DND-41 (cell line): ENCODE measurements around the gene SHQ1.

ENCODE experiments used
- EZH2 ChIP-seq: IDR thresholded peaks from 3 replicates; pipeline ENCODE4 v1.6.1; 2012; ENCODE audit warnings: borderline replicate concordance, low read depth, mild to moderate bottlenecking, moderate library complexity, low read length, inconsistent platforms; ENCODE audit not compliant: severe bottlenecking
- TF ChIP-seq, protein P1 (sequence below): IDR thresholded peaks from 2 replicates; pipeline ENCODE4 v1.5.1; 2012; ENCODE audit warnings: borderline replicate concordance, low read length, moderate library complexity, mild to moderate bottlenecking; ENCODE audit not compliant: poor library complexity, severe bottlenecking; ENCODE audit errors: extremely low read depth

DNA sequence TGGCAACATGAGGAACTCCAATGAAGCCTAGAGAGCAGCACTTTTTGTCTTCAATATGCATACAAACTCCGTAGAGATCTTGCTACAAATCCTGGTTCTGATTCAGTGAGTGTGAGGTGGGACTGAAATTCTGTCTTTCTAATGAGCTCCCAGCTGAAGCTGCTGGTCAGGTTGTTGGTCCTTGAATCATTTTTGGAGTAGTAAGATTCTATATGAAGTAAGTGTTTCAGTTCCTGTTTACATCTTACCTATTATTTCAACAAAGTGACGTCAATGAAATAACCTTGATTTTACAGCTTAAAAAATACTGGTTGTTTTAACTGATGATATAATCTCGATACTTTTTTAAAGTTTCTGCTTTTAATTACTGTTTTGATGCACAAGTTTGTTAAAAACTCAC lies 33.9 kb downstream of the SHQ1 start:
- TF ChIP-seq, protein P1, sequence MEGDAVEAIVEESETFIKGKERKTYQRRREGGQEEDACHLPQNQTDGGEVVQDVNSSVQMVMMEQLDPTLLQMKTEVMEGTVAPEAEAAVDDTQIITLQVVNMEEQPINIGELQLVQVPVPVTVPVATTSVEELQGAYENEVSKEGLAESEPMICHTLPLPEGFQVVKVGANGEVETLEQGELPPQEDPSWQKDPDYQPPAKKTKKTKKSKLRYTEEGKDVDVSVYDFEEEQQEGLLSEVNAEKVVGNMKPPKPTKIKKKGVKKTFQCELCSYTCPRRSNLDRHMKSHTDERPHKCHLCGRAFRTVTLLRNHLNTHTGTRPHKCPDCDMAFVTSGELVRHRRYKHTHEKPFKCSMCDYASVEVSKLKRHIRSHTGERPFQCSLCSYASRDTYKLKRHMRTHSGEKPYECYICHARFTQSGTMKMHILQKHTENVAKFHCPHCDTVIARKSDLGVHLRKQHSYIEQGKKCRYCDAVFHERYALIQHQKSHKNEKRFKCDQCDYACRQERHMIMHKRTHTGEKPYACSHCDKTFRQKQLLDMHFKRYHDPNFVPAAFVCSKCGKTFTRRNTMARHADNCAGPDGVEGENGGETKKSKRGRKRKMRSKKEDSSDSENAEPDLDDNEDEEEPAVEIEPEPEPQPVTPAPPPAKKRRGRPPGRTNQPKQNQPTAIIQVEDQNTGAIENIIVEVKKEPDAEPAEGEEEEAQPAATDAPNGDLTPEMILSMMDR = no peak
- no peak for TF ChIP-seq EZH2
